Sigmoid colon (tissue), 7 donors: ENCODE results near the gene PLOD3. TPM values are rescaled to one million over a fixed set of nuclear protein-coding genes. Genes with fewer than 3 reads are reported as not detected.
"Not testable (repeated sequence)": the region's sequence is repeated elsewhere in the genome, so short reads cannot be mapped to it uniquely, and the experiment has no call there.

Experiments
- DNase-seq: peaks from one replicate; pipeline ENCODE4 v3.0.0-alpha.2; 2019
- H3K27ac ChIP-seq, 4 donors: fragments of 200-600 bp; sonication (generic); one replicate each; pipeline ENCODE4 v1.5.1; 2016 to 2019; ENCODE audit warnings: mild to moderate bottlenecking in 1 of 4
- H3K27me3 ChIP-seq, 3 donors: fragments of 200-600 bp; sonication (generic); one replicate each; pipeline ENCODE4 v1.5.1; 2019; ENCODE audit warnings: mild to moderate bottlenecking in 1 of 3
- H3K36me3 ChIP-seq, 4 donors: fragments of 200-600 bp; sonication (generic); one replicate each; pipeline ENCODE4 v1.5.1; 2016 to 2019
- H3K4me1 ChIP-seq, 4 donors: fragments of 200-600 bp; sonication (generic); one replicate each; pipeline ENCODE4 v1.5.1; 2017 to 2019
- H3K4me3 ChIP-seq, 4 donors: fragments of 200-600 bp; sonication (generic); one replicate each; pipeline ENCODE4 v1.5.1; 2017 to 2019; ENCODE audit warnings: mild to moderate bottlenecking in 2 of 4, moderate library complexity in 1 of 4
- H3K9me3 ChIP-seq, 4 donors: fragments of 200-600 bp in 3 of 4; sonication (generic) in 3 of 4; one replicate each; pipeline versions ENCODE4 v1.5.1 to v1.6.1; 2013 to 2019
- CTCF ChIP-seq, 4 experiments: fragments of 450-650 bp in 3 of 4; fragments of 200-600 bp in 1 of 4; IDR thresholded peaks; one replicate each; pipeline ENCODE4 v1.5.1; 2016 to 2019; ENCODE audit warnings: antibody characterized with exemption in 4 of 4, mild to moderate bottlenecking in 3 of 4, moderate library complexity in 2 of 4
- EP300 ChIP-seq, 4 donors: sonication (generic); formaldehyde crosslinking; IDR thresholded peaks; one replicate each; pipeline ENCODE4 v1.6.1; 2017; ENCODE audit warnings: antibody characterized with exemption in 4 of 4
- POLR2A ChIP-seq, 2 donors: fragments of 450-650 bp; IDR thresholded peaks; one replicate each; pipeline ENCODE4 v1.6.1; 2016; ENCODE audit warnings: antibody characterized with exemption in 2 of 2, mild to moderate bottlenecking in 2 of 2, moderate library complexity in 2 of 2
- POLR2AphosphoS5 ChIP-seq, 4 donors: sonication (generic); formaldehyde crosslinking; IDR thresholded peaks; one replicate each; pipeline ENCODE4 v1.6.1; 2017; ENCODE audit warnings: antibody characterized with exemption in 4 of 4
- WGBS, 2 donors: extraction: QIAGEN DNeasy Blood & Tissue Kit; methylation state at CpG; one replicate each; pipeline ENCODE4 v1.1.7; 2013; 5-methylcytosine and 5-hydroxymethylcytosine counted together
- intact Hi-C: fragments of 100-400 bp; cut with DNase I; formaldehyde crosslinking; loops from one replicate; pipeline ENCODE4 v1.15.1; 2023
- polyA plus RNA-seq, 3 donors: library from polyadenylated mRNA; stranded (reverse); fragments of 200-250 nt; gene quantifications; one replicate each; pipeline ENCODE4 v1.2.3, GENCODE V29; 2013
- total RNA-seq, 4 donors: library from RNA; depleted of rRNA; stranded (reverse); fragments of >200 nt; gene quantifications; one replicate each; pipeline ENCODE4 v1.1.0, GENCODE V29; 2016
- donor health status: healthy with polysubstance abuse.
- donor health status: Bipolar disorder and iron deficiency.
- donor health status: healthy.

Gene PLOD3
- total and polyA plus RNA-seq, 7 donors: 18.0 to 57.3 (median 26.0) TPM

GRCh38 chr7:101205901-101206664 is 11.3 kb downstream of the PLOD3 start:
- Histone ChIP-seq H3K27me3 (peaks cover 16 to 30% (median 16%) of the 10 kb centered on the region in 3 donors), H3K36me3 (peaks cover 13 to 52% (median 21%) of the 10 kb centered on the region in 4 donors), H3K9me3 (no peaks in the 10 kb centered on the region), H3K4me1 (peaks cover 0 to 11% (median 10%) of the 10 kb centered on the region in 4 donors), H3K4me3 (no peak overlapping the region), H3K27ac (no peak overlapping the region)
- 87 to 89% methylated on average over 32 of the region's 32 CpGs for WGBS, 2 donors
- no peak for DNase-seq
- TF ChIP-seq EP300 (IDR thresholded peaks at IDR 0.05) (no peak), POLR2A (IDR thresholded peaks at IDR 0.05) (no peak), CTCF (IDR thresholded peaks at IDR 0.05) (no peak), POLR2AphosphoS5 (IDR thresholded peaks at IDR 0.05) (no peak)
- intact Hi-C loops: no loop called here

- peaks cover 0 to 11% (median 10%) of the 10 kb centered on the region in 4 donors for H3K4me1 ChIP-seq
- 74 to 81% methylated on average over 22 of the region's 22 CpGs for WGBS, 2 donors
- DNase-seq, H3K9me3 ChIP-seq, intact Hi-C loops, H3K27ac ChIP-seq, H3K4me3 ChIP-seq: not testable (repeated sequence)
- peaks cover 0 to 32% (median 6%) of the 10 kb centered on the region in 4 donors for H3K36me3 ChIP-seq
- peaks cover 19 to 50% (median 30%) of the 10 kb centered on the region in 3 donors for H3K27me3 ChIP-seq
These were observed 13.3 kb downstream of the PLOD3 start for GRCh38 chr7:101203740-101204738.

GRCh38 chr7:101202603-101202918 is 14.8 kb downstream of the PLOD3 start:
- Histone ChIP-seq H3K27ac (no peak overlapping the region), H3K36me3 (peaks cover 0 to 17% (median 2%) of the 10 kb centered on the region in 4 donors), H3K4me3 (no peak overlapping the region), H3K4me1 (peaks cover 0 to 11% (median 10%) of the 10 kb centered on the region in 4 donors), H3K27me3 (peaks cover 19 to 64% (median 33%) of the 10 kb centered on the region in 3 donors), H3K9me3 (no peaks in the 10 kb centered on the region)
- WGBS, 2 donors: 86 to 89% methylated on average over 5 of the region's 5 CpGs
- TF ChIP-seq EP300 (IDR thresholded peaks at IDR 0.05) (no peak), POLR2AphosphoS5 (IDR thresholded peaks at IDR 0.05) (no peak), CTCF (IDR thresholded peaks at IDR 0.05) (no peak), POLR2A (IDR thresholded peaks at IDR 0.05) (no peak)
- DNase-seq: no peak
- intact Hi-C loops: no loop called here

GRCh38 chr7:101201695-101202602 is 15.4 kb downstream of the PLOD3 start:
- peak overlapping the region in 2 of 4 donors; percentile 5 to 7 for H3K4me3 ChIP-seq
- peaks cover 0 to 11% (median 10%) of the 10 kb centered on the region in 4 donors for H3K4me1 ChIP-seq
- 11% methylated on average over 75 of the region's 75 CpGs for WGBS, 2 donors
- TF ChIP-seq POLR2A (IDR thresholded peaks at IDR 0.05) (peak in 1 of 2 donors; percentile 16), EP300 (IDR thresholded peaks at IDR 0.05) (no peak)
- intact Hi-C loops: no loop called here
- peaks cover 19 to 70% (median 33%) of the 10 kb centered on the region in 3 donors for H3K27me3 ChIP-seq
- no peak for DNase-seq
- no peak overlapping the region for H3K27ac ChIP-seq
- H3K9me3 ChIP-seq: no peaks in the 10 kb centered on the region
- peaks cover 0 to 11% (median 0%) of the 10 kb centered on the region in 4 donors for H3K36me3 ChIP-seq
